Liver (tissue), 3 donors: ENCODE measurements around the gene UTRN.

Experiments
- CTCF ChIP-seq: fragments of 150-350 bp; IDR thresholded peaks from 2 replicates; pipeline ENCODE4 v1.5.1; 2017; ENCODE audit warnings: improper control_type of control experiment, low read depth, low read length; ENCODE audit not compliant: missing input control
- EGR1 ChIP-seq, 2 donors: IDR thresholded peaks; 2 replicates each; pipeline ENCODE4 v1.6.1; 2016 to 2018; ENCODE audit warnings: antibody characterized with exemption in 2 of 2, low read depth in 2 of 2
- GABPA ChIP-seq, 2 donors: IDR thresholded peaks in 1 of 2; conservative IDR thresholded peaks in 1 of 2; 2 replicates each; pipeline ENCODE4 v1.6.1; 2016; ENCODE audit warnings: antibody characterized with exemption in 2 of 2, mild to moderate bottlenecking in 1 of 2, moderate library complexity in 1 of 2
- HNF4A ChIP-seq, 2 donors: conservative IDR thresholded peaks; 2 replicates each; pipeline ENCODE4 v1.6.1; 2016; ENCODE audit warnings: antibody characterized with exemption in 2 of 2, mild to moderate bottlenecking in 2 of 2
- JUND ChIP-seq, 2 donors: IDR thresholded peaks; 2 replicates each; pipeline ENCODE4 v1.6.1; 2016; ENCODE audit warnings: antibody characterized with exemption in 2 of 2
- MAX ChIP-seq: IDR thresholded peaks from 2 replicates; pipeline ENCODE4 v1.6.1; 2016; ENCODE audit warnings: antibody characterized with exemption
- RAD21 ChIP-seq, 2 donors: IDR thresholded peaks; 2 replicates each; pipeline ENCODE4 v1.6.1; 2016; ENCODE audit warnings: antibody characterized with exemption in 2 of 2, mild to moderate bottlenecking in 2 of 2
- REST ChIP-seq: IDR thresholded peaks from 2 replicates; pipeline ENCODE4 v1.6.1; 2016; ENCODE audit warnings: antibody characterized with exemption, mild to moderate bottlenecking
- RXRA ChIP-seq, 2 donors: IDR thresholded peaks; 2 replicates each; pipeline ENCODE4 v1.6.1; 2017 to 2018; ENCODE audit warnings: antibody characterized with exemption in 2 of 2, mild to moderate bottlenecking in 1 of 2
- SP1 ChIP-seq: IDR thresholded peaks from 2 replicates; pipeline ENCODE4 v1.6.1; 2018; ENCODE audit warnings: antibody characterized with exemption, mild to moderate bottlenecking
- TAF1 ChIP-seq: conservative IDR thresholded peaks from 2 replicates; pipeline ENCODE4 v1.6.1; 2016; ENCODE audit warnings: antibody characterized with exemption, mild to moderate bottlenecking
- YY1 ChIP-seq: IDR thresholded peaks from 2 replicates; pipeline ENCODE4 v1.6.1; 2016; ENCODE audit warnings: antibody characterized with exemption, mild to moderate bottlenecking
- ZBTB33 ChIP-seq: IDR thresholded peaks from 2 replicates; pipeline ENCODE4 v1.6.1; 2016; ENCODE audit warnings: antibody characterized with exemption
- donor health status: healthy.
- donor health status: healthy.

GRCh38 chr6:144248003-144248402 lies 37.1 kb upstream of the UTRN start:
- no peak for TF ChIP-seq CTCF
- TF ChIP-seq RXRA (IDR thresholded peaks at IDR 0.05), result no peak
- no peak for TF ChIP-seq YY1
- no peak for TF ChIP-seq REST
- no peak for TF ChIP-seq TAF1
- TF ChIP-seq RAD21 (IDR thresholded peaks at IDR 0.05), result no peak
- TF ChIP-seq SP1, result no peak
- TF ChIP-seq JUND (IDR thresholded peaks at IDR 0.05), result no peak
- no peak for TF ChIP-seq MAX
- TF ChIP-seq GABPA (IDR thresholded peaks at IDR 0.05 in 1 of 2, conservative IDR thresholded peaks at IDR 0.05 in 1 of 2), result no peak
- TF ChIP-seq HNF4A (conservative IDR thresholded peaks at IDR 0.05), result no peak
- TF ChIP-seq ZBTB33, result no peak
- no peak for TF ChIP-seq EGR1 (IDR thresholded peaks at IDR 0.05; ENCODE audit: low read depth in 2 of 2)
